DND-41 (cell line): ENCODE data around the gene SYT9.

Experiments
- EZH2 ChIP-seq: IDR thresholded peaks from 3 replicates; pipeline ENCODE4 v1.6.1; 2012; ENCODE audit warnings: borderline replicate concordance, low read depth, mild to moderate bottlenecking, moderate library complexity, low read length, inconsistent platforms; ENCODE audit not compliant: severe bottlenecking
- TF ChIP-seq, protein P1 (sequence below): IDR thresholded peaks from 2 replicates; pipeline ENCODE4 v1.5.1; 2012; ENCODE audit warnings: borderline replicate concordance, low read length, moderate library complexity, mild to moderate bottlenecking; ENCODE audit not compliant: poor library complexity, severe bottlenecking; ENCODE audit errors: extremely low read depth

DNA sequence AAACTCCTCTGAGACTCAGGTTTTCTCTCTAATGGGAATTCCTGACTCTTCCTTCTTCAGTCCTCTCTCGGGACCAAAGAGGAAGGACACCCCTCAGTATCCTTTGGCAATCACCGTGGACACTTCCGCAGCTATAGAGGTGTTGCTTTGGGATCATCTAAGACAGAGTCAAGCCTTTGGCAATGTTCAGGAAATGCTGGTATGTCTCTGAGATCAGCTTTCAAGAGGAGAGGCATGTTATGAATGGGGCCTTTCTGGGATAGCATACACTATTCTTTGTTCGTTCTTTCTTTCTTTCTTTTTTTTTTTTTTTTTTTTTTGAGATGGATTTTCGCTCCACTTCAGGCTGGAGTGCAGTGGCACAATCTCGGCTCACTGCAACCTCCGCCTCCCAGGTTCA lies 219.4 kb downstream of the SYT9 start:
- TF ChIP-seq, protein P1, sequence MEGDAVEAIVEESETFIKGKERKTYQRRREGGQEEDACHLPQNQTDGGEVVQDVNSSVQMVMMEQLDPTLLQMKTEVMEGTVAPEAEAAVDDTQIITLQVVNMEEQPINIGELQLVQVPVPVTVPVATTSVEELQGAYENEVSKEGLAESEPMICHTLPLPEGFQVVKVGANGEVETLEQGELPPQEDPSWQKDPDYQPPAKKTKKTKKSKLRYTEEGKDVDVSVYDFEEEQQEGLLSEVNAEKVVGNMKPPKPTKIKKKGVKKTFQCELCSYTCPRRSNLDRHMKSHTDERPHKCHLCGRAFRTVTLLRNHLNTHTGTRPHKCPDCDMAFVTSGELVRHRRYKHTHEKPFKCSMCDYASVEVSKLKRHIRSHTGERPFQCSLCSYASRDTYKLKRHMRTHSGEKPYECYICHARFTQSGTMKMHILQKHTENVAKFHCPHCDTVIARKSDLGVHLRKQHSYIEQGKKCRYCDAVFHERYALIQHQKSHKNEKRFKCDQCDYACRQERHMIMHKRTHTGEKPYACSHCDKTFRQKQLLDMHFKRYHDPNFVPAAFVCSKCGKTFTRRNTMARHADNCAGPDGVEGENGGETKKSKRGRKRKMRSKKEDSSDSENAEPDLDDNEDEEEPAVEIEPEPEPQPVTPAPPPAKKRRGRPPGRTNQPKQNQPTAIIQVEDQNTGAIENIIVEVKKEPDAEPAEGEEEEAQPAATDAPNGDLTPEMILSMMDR = no peak
- TF ChIP-seq EZH2 = no peak
